Limb (tissue), 2 donors: ENCODE results near the gene LRP1-AS.

Source experiments
- DNase-seq, 2 donors: peaks; one replicate each; pipeline ENCODE4 v3.0.0-alpha.2; 2016; ENCODE audit errors: extremely low spot score in 2 of 2

The LRP1-AS gene

GRCh38 chr12:57099766-57100165 is 47.7 kb downstream of the LRP1-AS start:
- no peak for DNase-seq

GRCh38 chr12:57099047-57099714 is 48.2 kb downstream of the LRP1-AS start:
- no peak for DNase-seq

GRCh38 chr12:57098546-57098945 is 48.9 kb downstream of the LRP1-AS start:
- DNase-seq = no peak

GRCh38 chr12:57097554-57097835 is 49.9 kb downstream of the LRP1-AS start:
- DNase-seq = no peak

- no peak for DNase-seq
Measured at GRCh38 chr12:57096748-57097553, 50.5 kb downstream of the LRP1-AS start.

GRCh38 chr12:57096099-57096572 is 51.3 kb downstream of the LRP1-AS start:
- no peak for DNase-seq

GRCh38 chr12:57095440-57095839 is 52.0 kb downstream of the LRP1-AS start:
- no peak for DNase-seq
